Tibial nerve (tissue), 4 donors: ENCODE results near the gene GALNT18. TPM values are rescaled to one million over a fixed set of nuclear protein-coding genes. Genes with fewer than 3 reads are reported as not detected.

Experiments
- DNase-seq, 2 donors: peaks; one replicate each; pipeline ENCODE4 v3.0.0-alpha.2; 2019; ENCODE audit warnings: low spot score in 2 of 2
- H3K27ac ChIP-seq, 4 donors: fragments of 200-600 bp; sonication (generic) in 3 of 4; one replicate each; pipeline ENCODE4 v1.5.1; 2017 to 2019; ENCODE audit warnings: mild to moderate bottlenecking in 1 of 4
- H3K27me3 ChIP-seq, 2 donors: fragments of 200-600 bp; sonication (generic) in 1 of 2; one replicate each; pipeline versions ENCODE4 v1.5.1 to v1.6.0; 2017 to 2019
- H3K36me3 ChIP-seq, 3 donors: fragments of 200-600 bp; sonication (generic); one replicate each; pipeline ENCODE4 v1.5.1; 2018 to 2019
- H3K4me1 ChIP-seq, 4 donors: fragments of 200-600 bp; sonication (generic) in 3 of 4; one replicate each; pipeline ENCODE4 v1.5.1; 2017 to 2019
- H3K4me3 ChIP-seq, 4 donors: fragments of 200-600 bp; sonication (generic) in 3 of 4; one replicate each; pipeline ENCODE4 v1.5.1; 2017 to 2019; ENCODE audit warnings: mild to moderate bottlenecking in 1 of 4, moderate library complexity in 1 of 4
- H3K9me3 ChIP-seq, 4 donors: fragments of 200-600 bp; sonication (generic) in 3 of 4; one replicate each; pipeline ENCODE4 v1.5.1; 2017 to 2019
- CTCF ChIP-seq, 5 experiments: fragments of 200-600 bp in 3 of 5; fragments of 450-650 bp in 2 of 5; sonication (generic) in 3 of 5; IDR thresholded peaks; one replicate each; pipeline ENCODE4 v1.5.1; 2016 to 2019; ENCODE audit warnings: antibody characterized with exemption in 5 of 5, mild to moderate bottlenecking in 3 of 5, moderate library complexity in 2 of 5
- EP300 ChIP-seq, 2 donors: sonication (generic); formaldehyde crosslinking; IDR thresholded peaks; one replicate each; pipeline ENCODE4 v1.6.1; 2017; ENCODE audit warnings: antibody characterized with exemption in 2 of 2, mild to moderate bottlenecking in 1 of 2
- POLR2A ChIP-seq, 2 donors: fragments of 450-650 bp; IDR thresholded peaks; one replicate each; pipeline ENCODE4 v1.6.1; 2017; ENCODE audit warnings: antibody characterized with exemption in 2 of 2, mild to moderate bottlenecking in 2 of 2, moderate library complexity in 2 of 2
- WGBS, 2 donors: methylation state at CpG; one replicate each; pipeline ENCODE4 v1.1.5; 2018; 5-methylcytosine and 5-hydroxymethylcytosine counted together
- total RNA-seq, 4 donors: library from RNA; depleted of rRNA; stranded (reverse); fragments of >200 nt; gene quantifications; one replicate each; pipeline ENCODE4 v1.1.0, GENCODE V29; 2016

Gene GALNT18
- total RNA-seq, 4 donors from 2014 or later = 11.3 to 32.4 (median 23.9) TPM

- no peak overlapping the region for H3K27ac ChIP-seq
- H3K4me1 ChIP-seq = peaks cover 0 to 45% (median 10%) of the 10 kb centered on the region in 4 donors
- no peaks in the 10 kb centered on the region for H3K36me3 ChIP-seq
- 89 to 94% methylated on average over 7 of the region's 7 CpGs for WGBS, 2 donors
- no peak overlapping the region for H3K4me3 ChIP-seq
- TF ChIP-seq POLR2A (IDR thresholded peaks at IDR 0.05) (no peak), CTCF (IDR thresholded peaks at IDR 0.05) (no peak), EP300 (IDR thresholded peaks at IDR 0.05) (no peak)
- DNase-seq = no peak
- H3K27me3 ChIP-seq = no peaks in the 10 kb centered on the region
- no peaks in the 10 kb centered on the region for H3K9me3 ChIP-seq
Measured at GRCh38 chr11:11586465-11586864, 35.3 kb downstream of the GALNT18 start.

DNA sequence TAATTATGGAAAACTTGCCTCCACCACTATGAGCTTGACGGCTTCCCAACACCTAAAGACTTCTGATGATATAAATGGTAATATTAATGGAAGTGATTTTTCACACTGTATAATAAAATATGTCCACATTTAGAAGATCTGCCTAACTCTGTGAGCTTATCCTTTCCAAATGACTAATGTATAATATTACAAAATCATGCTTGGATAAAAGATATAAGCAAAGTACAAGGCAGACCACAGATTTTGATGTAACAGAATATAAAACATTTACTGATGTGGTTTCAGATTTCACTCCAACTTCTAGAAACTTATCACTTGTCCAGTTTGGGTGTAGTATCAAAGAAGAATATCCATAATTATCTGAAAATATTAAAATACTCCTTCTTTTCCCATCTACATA lies 36.9 kb downstream of the GALNT18 start:
- no peak for TF ChIP-seq POLR2A (IDR thresholded peaks at IDR 0.05)
- TF ChIP-seq CTCF (IDR thresholded peaks at IDR 0.05) = no peak
- no peak for TF ChIP-seq EP300 (IDR thresholded peaks at IDR 0.05)
- 89 to 91% methylated on average over 1 of the region's 1 CpG for WGBS, 2 donors
- Histone ChIP-seq H3K4me1 (peaks cover 0 to 51% (median 11%) of the 10 kb centered on the region in 4 donors), H3K27me3 (no peaks in the 10 kb centered on the region), H3K9me3 (no peaks in the 10 kb centered on the region), H3K4me3 (no peak overlapping the region), H3K27ac (no peak overlapping the region), H3K36me3 (no peaks in the 10 kb centered on the region)
- no peak for DNase-seq

DNA sequence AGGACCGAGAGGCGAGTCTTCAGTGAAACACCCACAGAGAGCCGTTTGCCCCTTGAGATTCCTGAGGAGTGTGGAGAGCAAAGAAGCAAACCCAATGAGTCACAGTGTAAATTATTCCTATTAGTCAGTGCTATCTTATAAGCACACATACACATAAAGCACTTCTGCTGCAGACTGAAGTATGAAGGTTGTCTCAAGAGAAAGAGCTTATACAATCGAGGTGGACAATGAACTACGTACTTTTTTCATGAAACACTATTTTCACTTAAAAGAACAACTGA lies 37.3 kb downstream of the GALNT18 start:
- no peak for DNase-seq
- WGBS, 2 donors = 46 to 62% methylated on average over 5 of the region's 5 CpGs
- no peak overlapping the region for H3K27ac ChIP-seq

GRCh38 chr11:11583801-11584529 lies 37.8 kb downstream of the GALNT18 start:
- TF ChIP-seq CTCF (IDR thresholded peaks at IDR 0.05) = no peak
- no peak for TF ChIP-seq EP300 (IDR thresholded peaks at IDR 0.05)
- TF ChIP-seq POLR2A (IDR thresholded peaks at IDR 0.05) = no peak
- Histone ChIP-seq H3K36me3 (no peaks in the 10 kb centered on the region), H3K9me3 (no peaks in the 10 kb centered on the region), H3K27ac (no peak overlapping the region), H3K4me3 (no peak overlapping the region), H3K4me1 (peaks cover 0 to 43% (median 11%) of the 10 kb centered on the region in 4 donors), H3K27me3 (no peaks in the 10 kb centered on the region)
- DNase-seq = no peak
- 76 to 80% methylated on average over 9 of the region's 9 CpGs for WGBS, 2 donors

More for the DNA sequence above, 37.3 kb downstream of the GALNT18 start:
- Histone ChIP-seq H3K9me3 (no peaks in the 10 kb centered on the region), H3K4me3 (no peak overlapping the region), H3K4me1 (peaks cover 0 to 48% (median 11%) of the 10 kb centered on the region in 4 donors), H3K36me3 (no peaks in the 10 kb centered on the region), H3K27me3 (no peaks in the 10 kb centered on the region)
- no peak for TF ChIP-seq CTCF (IDR thresholded peaks at IDR 0.05)
- no peak for TF ChIP-seq EP300 (IDR thresholded peaks at IDR 0.05)
- TF ChIP-seq POLR2A (IDR thresholded peaks at IDR 0.05) = no peak

DNA sequence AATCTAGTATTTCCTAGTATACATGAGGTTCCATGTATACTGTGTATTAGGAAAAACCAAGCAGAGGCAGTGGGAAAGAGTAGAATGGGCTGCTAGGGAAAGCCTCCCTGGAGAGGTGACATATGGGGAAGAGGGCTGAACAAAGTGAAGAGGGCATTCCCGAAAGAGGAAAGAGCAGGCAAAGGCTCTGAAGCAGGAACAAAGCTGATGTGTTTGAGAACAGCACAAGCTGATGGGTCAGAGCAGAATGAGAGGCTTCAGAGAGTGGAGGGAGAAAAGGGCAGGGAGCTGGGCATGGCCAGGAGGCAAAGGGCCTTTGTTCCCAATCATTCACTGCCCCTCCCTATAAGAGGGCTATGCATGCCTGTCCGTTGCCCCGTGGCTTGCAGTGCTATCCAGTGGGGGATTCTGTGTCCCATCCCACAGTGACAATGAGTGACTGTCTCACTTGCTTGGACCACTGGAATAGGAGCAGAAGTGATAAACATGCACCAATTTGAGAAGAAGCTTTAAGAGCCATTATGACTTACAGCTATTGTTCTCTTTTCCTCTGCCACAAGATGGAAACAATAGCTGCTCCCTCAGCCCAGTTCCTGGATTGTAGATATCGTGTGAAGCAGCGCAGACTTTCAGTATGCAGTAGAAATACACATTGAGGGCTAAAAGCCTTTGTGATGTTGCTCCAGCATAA lies 39.6 kb downstream of the GALNT18 start:
- no peaks in the 10 kb centered on the region for H3K36me3 ChIP-seq
- peak overlapping the region in 2 of 4 donors; percentile 6 to 35 for H3K27ac ChIP-seq
- no peak overlapping the region for H3K4me3 ChIP-seq
- peaks cover 0 to 28% (median 11%) of the 10 kb centered on the region in 4 donors for H3K4me1 ChIP-seq
- WGBS, 2 donors = 37 to 49% methylated on average over 5 of the region's 5 CpGs
- no peaks in the 10 kb centered on the region for H3K9me3 ChIP-seq
- TF ChIP-seq EP300 (IDR thresholded peaks at IDR 0.05) (no peak), POLR2A (IDR thresholded peaks at IDR 0.05) (no peak), CTCF (IDR thresholded peaks at IDR 0.05) (no peak)
- H3K27me3 ChIP-seq = no peaks in the 10 kb centered on the region
- DNase-seq = no peak
